ENCODE measurements around the gene TMEM60. TPM values are rescaled to one million over a fixed set of nuclear protein-coding genes. Genes with fewer than 3 reads are reported as not detected.
"Not testable (repeated sequence)": the region's sequence is repeated elsewhere in the genome, so short reads cannot be mapped to it uniquely, and the experiment has no call there.

Gene TMEM60
- total and polyA plus RNA-seq, 7 donors: 5.7 to 33.0 (median 14.5) TPM

GRCh38 chr7:77786741-77787140 is 11.5 kb downstream of the TMEM60 start:
- intact Hi-C loops (cut with DNase I): no loop called here
- peaks cover 0 to 15% (median 2%) of the 10 kb centered on the region in 4 donors for H3K36me3 ChIP-seq
- TF ChIP-seq EP300 (IDR thresholded peaks at IDR 0.05) (no peak), POLR2A (IDR thresholded peaks at IDR 0.05) (no peak), POLR2AphosphoS5 (IDR thresholded peaks at IDR 0.05) (no peak), CTCF (IDR thresholded peaks at IDR 0.05) (no peak)
- no peak for DNase-seq
- no peaks in the 10 kb centered on the region for H3K4me1 ChIP-seq
- no peaks in the 10 kb centered on the region for H3K27me3 ChIP-seq
- no peak overlapping the region for H3K27ac ChIP-seq
- H3K4me3 ChIP-seq: no peak overlapping the region
- H3K9me3 ChIP-seq: no peaks in the 10 kb centered on the region

GRCh38 chr7:77786018-77786417 is 12.2 kb downstream of the TMEM60 start:
- TF ChIP-seq CTCF (IDR thresholded peaks at IDR 0.05): no peak
- TF ChIP-seq POLR2AphosphoS5 (IDR thresholded peaks at IDR 0.05): no peak
- TF ChIP-seq POLR2A (IDR thresholded peaks at IDR 0.05): no peak
- TF ChIP-seq EP300 (IDR thresholded peaks at IDR 0.05): no peak
- no peaks in the 10 kb centered on the region for H3K9me3 ChIP-seq
- DNase-seq: no peak
- WGBS, 2 donors: 97 to 98% methylated on average over 3 of the region's 3 CpGs
- H3K27me3 ChIP-seq: no peaks in the 10 kb centered on the region
- H3K4me3 ChIP-seq: no peak overlapping the region
- intact Hi-C loops (cut with DNase I): no loop called here
- no peak overlapping the region for H3K27ac ChIP-seq
- H3K4me1 ChIP-seq: no peaks in the 10 kb centered on the region
- peaks cover 0 to 22% (median 2%) of the 10 kb centered on the region in 4 donors for H3K36me3 ChIP-seq

GRCh38 chr7:77784426-77784825 is 13.8 kb downstream of the TMEM60 start:
- H3K36me3 ChIP-seq: peaks cover 0 to 38% (median 2%) of the 10 kb centered on the region in 4 donors
- DNase-seq; intact Hi-C loops (cut with DNase I); H3K4me1 ChIP-seq; H3K4me3 ChIP-seq; H3K27me3 ChIP-seq; H3K27ac ChIP-seq; H3K9me3 ChIP-seq: not testable (repeated sequence)
- 73 to 95% methylated on average over 10 of the region's 10 CpGs for WGBS, 2 donors

GRCh38 chr7:77783545-77783944 is 14.7 kb downstream of the TMEM60 start:
- TF ChIP-seq POLR2A (IDR thresholded peaks at IDR 0.05) (no peak), EP300 (IDR thresholded peaks at IDR 0.05) (no peak), CTCF (IDR thresholded peaks at IDR 0.05) (no peak), POLR2AphosphoS5 (IDR thresholded peaks at IDR 0.05) (no peak)
- 25 to 72% methylated on average over 3 of the region's 3 CpGs for WGBS, 2 donors
- H3K4me3 ChIP-seq: no peak overlapping the region
- H3K27me3 ChIP-seq: no peaks in the 10 kb centered on the region
- H3K27ac ChIP-seq: no peak overlapping the region
- H3K4me1 ChIP-seq: peaks cover 0 to 7% (median 0%) of the 10 kb centered on the region in 4 donors
- intact Hi-C loops (cut with DNase I): no loop called here
- H3K36me3 ChIP-seq: peaks cover 0 to 47% (median 2%) of the 10 kb centered on the region in 4 donors
- H3K9me3 ChIP-seq: no peaks in the 10 kb centered on the region
- no peak for DNase-seq

DNA sequence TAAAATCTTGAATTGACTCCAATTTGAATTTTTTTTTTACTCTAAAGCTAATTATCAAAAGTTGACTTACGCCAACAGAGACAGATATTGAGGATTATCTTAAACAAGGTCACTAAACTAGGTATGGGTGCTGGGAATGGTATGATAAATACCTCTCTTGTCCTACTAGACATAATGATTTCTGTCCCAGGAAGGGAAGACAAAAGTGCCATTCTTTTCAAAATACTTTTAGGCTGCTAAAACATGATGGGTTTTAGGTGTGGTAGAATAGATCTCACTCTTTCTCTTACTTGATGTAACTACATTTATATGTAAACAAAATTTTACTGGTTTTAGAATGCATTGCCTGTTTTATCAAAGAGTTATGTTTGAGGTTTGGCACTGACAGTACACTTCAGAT is 15.1 kb downstream of the TMEM60 start:
- TF ChIP-seq CTCF (IDR thresholded peaks at IDR 0.05) (no peak), EP300 (IDR thresholded peaks at IDR 0.05) (no peak), POLR2A (IDR thresholded peaks at IDR 0.05) (no peak), POLR2AphosphoS5 (IDR thresholded peaks at IDR 0.05) (no peak)
- peaks cover 0 to 51% (median 2%) of the 10 kb centered on the region in 4 donors for H3K36me3 ChIP-seq
- H3K27me3 ChIP-seq: no peaks in the 10 kb centered on the region
- intact Hi-C loops (cut with DNase I): no loop called here
- H3K9me3 ChIP-seq: no peaks in the 10 kb centered on the region
- H3K4me3 ChIP-seq: no peak overlapping the region
- DNase-seq: no peak
- 29 to 78% methylated on average over 1 of the region's 1 CpG for WGBS, 2 donors
- no peak overlapping the region for H3K27ac ChIP-seq
- peaks cover 0 to 8% (median 0%) of the 10 kb centered on the region in 4 donors for H3K4me1 ChIP-seq

Measured in sigmoid colon (tissue), 7 donors.